Stimulated activated CD4-positive, alpha-beta T cell treated with anti-CD3 and anti-CD28 coated beads, Interleukin-2, amount 100 ng/mL, for 4 hours (primary cell): ENCODE results near the gene S100A14.
"Not testable (repeated sequence)": the region's sequence is repeated elsewhere in the genome, so short reads cannot be mapped to it uniquely, and the experiment has no call there.

Experiments used
- DNase-seq: peaks from one replicate; pipeline ENCODE4 v3.0.0-alpha.2; 2020; ENCODE audit warnings: low read depth

Gene S100A14

GRCh38 chr1:153616144-153616916 is at the start of gene S100A14:
TSS of gene S100A14 (minus strand) at chr1:153616325. CDS start at chr1:153615858, 467 bp downstream.
- DNase-seq = no peak

- DNase-seq = no peak
Measured at GRCh38 chr1:153663211-153663610, 47.1 kb upstream of the S100A14 start.

GRCh38 chr1:153662269-153662668 is 46.1 kb upstream of the S100A14 start:
- DNase-seq = no peak

- no peak for DNase-seq
Measured at GRCh38 chr1:153661111-153661708, 45.1 kb upstream of the S100A14 start.

- no peak for DNase-seq
Measured at GRCh38 chr1:153659656-153660055, 43.5 kb upstream of the S100A14 start.

- DNase-seq = no peak
Measured at GRCh38 chr1:153659175-153659534, 43.0 kb upstream of the S100A14 start.

- DNase-seq = peak; percentile 85
Measured at GRCh38 chr1:153658400-153659174, 42.5 kb upstream of the S100A14 start, which contains the start of gene SNAPIN. TSS of gene SNAPIN (plus strand) at chr1:153658703. CDS start at chr1:153658744, 41 bp downstream.

- DNase-seq = no peak
Measured at GRCh38 chr1:153655333-153655732, 39.2 kb upstream of the S100A14 start.

- DNase-seq = no peak
Measured at GRCh38 chr1:153652805-153653500, 36.8 kb upstream of the S100A14 start.

- DNase-seq = no peak
Measured at GRCh38 chr1:153651771-153652170, 35.6 kb upstream of the S100A14 start.

- no peak for DNase-seq
Measured at GRCh38 chr1:153649863-153650235, 33.7 kb upstream of the S100A14 start.

- DNase-seq = no peak
Measured at GRCh38 chr1:153649137-153649862, 33.2 kb upstream of the S100A14 start.

- no peak for DNase-seq
Measured at GRCh38 chr1:153648000-153648643, 32.0 kb upstream of the S100A14 start.

- no peak for DNase-seq
Measured at GRCh38 chr1:153647346-153647714, 31.2 kb upstream of the S100A14 start.

- no peak for DNase-seq
Measured at GRCh38 chr1:153646672-153647345, 30.7 kb upstream of the S100A14 start.

GRCh38 chr1:153643816-153644215 is 27.7 kb upstream of the S100A14 start:
- no peak for DNase-seq

- DNase-seq = no peak
Measured at GRCh38 chr1:153643100-153643499, 27.0 kb upstream of the S100A14 start.

- no peak for DNase-seq
Measured at GRCh38 chr1:153642161-153642560, 26.0 kb upstream of the S100A14 start.

GRCh38 chr1:153640861-153641260 is 24.7 kb upstream of the S100A14 start:
- DNase-seq = no peak

- not testable (repeated sequence) for DNase-seq
Measured at GRCh38 chr1:153640213-153640612, 24.1 kb upstream of the S100A14 start.

GRCh38 chr1:153639280-153639679 is 23.2 kb upstream of the S100A14 start:
- no peak for DNase-seq
